Activated CD4-positive, CD25-positive, alpha-beta regulatory T cell treated with anti-CD3 and anti-CD28 coated beads, Interleukin-2, amount 50 U/mL, for 24 hours (primary cell): ENCODE data around the gene MYBPC3.

ENCODE experiments used
- ATAC-seq, 2 donors: fragments of 150-1000 bp; cut with Tn5 transposase; one replicate each; pipeline ENCODE4 v1.10.0; 2021; ENCODE audit warnings: mild to moderate bottlenecking in 1 of 2, moderate library complexity in 1 of 2

Gene MYBPC3

GRCh38 chr11:47383071-47383470, 30.6 kb upstream of the MYBPC3 start:
- ATAC-seq = no peak

DNA sequence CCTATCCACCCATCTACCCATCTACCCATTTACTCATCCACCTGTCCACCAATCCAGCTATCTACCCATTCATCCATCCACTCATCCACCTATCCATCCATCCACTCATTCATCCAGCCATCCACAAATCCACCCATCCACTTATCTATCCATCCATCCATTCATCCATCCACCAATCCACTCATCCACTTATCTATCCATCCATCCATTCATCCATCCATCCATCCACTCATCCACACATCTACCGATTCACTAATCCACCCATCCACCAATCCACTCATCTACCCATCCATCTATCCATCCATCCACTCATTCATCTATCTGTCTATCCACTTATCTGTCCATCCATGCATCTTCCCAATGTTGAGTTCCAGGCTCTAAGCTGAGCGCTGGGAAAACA, 27.6 kb upstream of the MYBPC3 start:
- no peak for ATAC-seq

DNA sequence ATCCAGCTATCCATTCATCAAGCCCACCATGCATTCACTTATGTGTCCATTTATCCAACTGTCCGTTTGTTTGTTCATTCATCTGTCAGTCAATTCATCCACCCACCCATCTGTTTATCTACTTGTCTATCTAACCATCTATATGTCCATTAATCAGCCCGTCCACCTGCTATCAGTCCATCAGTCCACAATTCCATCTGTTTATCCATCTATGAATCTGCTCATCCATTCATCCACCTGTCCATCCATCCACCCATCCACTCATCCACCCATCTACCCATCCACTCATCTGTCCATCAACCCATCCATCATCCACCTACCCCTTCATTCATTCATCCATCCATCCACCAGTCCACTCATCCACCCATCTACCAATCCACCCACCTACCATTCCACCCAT, 26.8 kb upstream of the MYBPC3 start:
- ATAC-seq = no peak

DNA sequence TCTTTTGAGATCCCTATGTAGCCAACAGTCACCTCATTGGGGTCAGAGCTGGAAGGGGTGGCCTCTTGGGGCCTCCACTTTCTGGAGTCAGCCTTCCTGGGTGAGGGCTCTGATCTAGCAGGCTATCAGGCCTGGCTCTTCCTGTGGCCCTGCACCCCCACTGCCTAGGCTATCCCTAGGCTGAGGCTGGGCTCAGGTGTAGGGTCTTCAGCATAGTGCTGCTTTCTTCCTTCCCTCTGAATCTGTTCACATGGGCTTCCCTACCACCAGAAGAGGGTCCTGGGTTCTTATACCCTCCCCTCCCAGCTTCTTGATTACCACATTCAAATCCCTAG, 26.3 kb upstream of the MYBPC3 start:
- ATAC-seq = no peak

- peak in 1 of 2 donors; percentile 14 for ATAC-seq
These were observed 25.7 kb upstream of the MYBPC3 start, which contains the start of gene SPI1 for GRCh38 chr11:47378010-47378835. TSS of gene SPI1 (minus strand) at chr11:47378547. CDS start at chr11:47378353, 194 bp downstream.

GRCh38 chr11:47377571-47378009, 25.1 kb upstream of the MYBPC3 start:
- ATAC-seq = no peak

GRCh38 chr11:47376525-47377371, 24.2 kb upstream of the MYBPC3 start:
- ATAC-seq = no peak

- no peak for ATAC-seq
These were observed 23.6 kb upstream of the MYBPC3 start for GRCh38 chr11:47376107-47376524.

DNA sequence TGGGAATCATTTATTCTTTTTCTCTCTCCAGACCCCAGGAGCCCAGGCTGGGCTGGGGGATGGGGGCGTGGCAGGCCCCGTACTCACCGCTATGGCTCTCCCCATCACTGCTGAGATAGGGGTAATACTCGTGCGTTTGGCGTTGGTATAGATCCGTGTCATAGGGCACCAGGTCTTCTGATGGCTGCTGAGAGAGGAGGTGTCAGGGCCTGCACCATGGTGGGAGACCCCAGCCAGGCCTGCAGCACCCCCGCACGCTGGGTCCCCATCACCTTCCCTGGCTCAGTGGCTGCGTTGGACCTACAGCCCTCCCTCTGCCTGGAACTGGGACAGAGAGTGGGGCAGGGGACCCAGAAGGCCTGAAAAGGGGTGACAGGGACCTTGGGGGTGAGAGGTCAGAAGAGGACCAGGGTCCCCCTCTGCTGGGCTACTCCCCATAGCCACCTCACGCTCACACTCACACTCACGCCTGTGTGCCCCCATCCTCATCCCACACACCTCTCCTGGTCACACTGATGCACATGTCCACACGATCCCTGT, 23.1 kb upstream of the MYBPC3 start:
- ATAC-seq = no peak

- no peak for ATAC-seq
These were observed 22.5 kb upstream of the MYBPC3 start for GRCh38 chr11:47375020-47375419.

- ATAC-seq = no peak
These were observed 22.2 kb upstream of the MYBPC3 start for GRCh38 chr11:47374720-47375019.

DNA sequence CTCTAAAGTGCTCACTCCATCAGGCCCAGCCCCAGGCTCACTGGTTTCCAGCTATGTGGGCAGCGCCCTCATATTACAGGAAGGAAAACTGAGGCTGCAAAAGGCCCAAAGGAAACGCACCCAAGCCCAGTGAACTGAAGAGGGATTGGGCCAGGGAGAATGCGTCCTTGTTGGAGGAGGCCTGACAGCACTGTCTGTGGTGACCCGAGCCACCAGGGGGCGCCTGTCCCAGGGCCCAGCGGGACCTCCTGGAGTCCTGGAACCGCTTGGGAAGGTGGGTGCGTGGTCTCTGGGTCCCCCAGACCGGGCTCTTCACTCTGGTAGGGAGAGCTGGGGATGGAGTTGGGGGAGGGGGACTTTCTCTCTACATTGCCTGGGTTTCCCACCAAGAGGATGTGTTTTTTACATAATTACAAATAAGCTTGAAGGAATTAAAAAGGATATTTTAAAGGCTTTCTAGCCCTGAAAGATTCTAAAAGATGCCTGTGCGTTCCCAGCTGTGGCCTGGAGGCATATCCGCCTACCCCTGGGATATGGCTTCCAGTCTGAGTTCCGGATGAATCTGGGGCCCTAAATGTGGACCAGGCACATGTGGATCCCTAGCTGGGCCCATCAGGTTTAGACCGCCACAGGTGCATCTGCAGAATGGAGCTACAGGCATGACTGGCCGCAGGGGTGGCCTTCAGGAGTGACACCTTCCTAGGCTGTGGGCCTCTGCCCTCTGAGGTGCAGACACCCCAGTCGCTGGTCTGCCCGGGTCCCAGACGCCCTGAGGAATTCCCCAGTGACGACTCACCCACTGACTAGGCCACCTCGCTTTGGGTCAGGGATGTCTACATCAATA, 21.6 kb upstream of the MYBPC3 start:
- peak; percentile 82 to 83 for ATAC-seq

- no peak for ATAC-seq
These were observed 19.9 kb upstream of the MYBPC3 start for GRCh38 chr11:47372422-47372821.

- ATAC-seq = no peak
These were observed 17.2 kb upstream of the MYBPC3 start for GRCh38 chr11:47369676-47370075.

- ATAC-seq = peak in 1 of 2 donors; percentile 48
These were observed 13.6 kb upstream of the MYBPC3 start for GRCh38 chr11:47366020-47366490.

- ATAC-seq = no peak
These were observed 8.9 kb upstream of the MYBPC3 start for GRCh38 chr11:47361419-47361818.

GRCh38 chr11:47360341-47360740, 7.8 kb upstream of the MYBPC3 start:
- no peak for ATAC-seq

GRCh38 chr11:47359586-47359985, 7.1 kb upstream of the MYBPC3 start:
- no peak for ATAC-seq

DNA sequence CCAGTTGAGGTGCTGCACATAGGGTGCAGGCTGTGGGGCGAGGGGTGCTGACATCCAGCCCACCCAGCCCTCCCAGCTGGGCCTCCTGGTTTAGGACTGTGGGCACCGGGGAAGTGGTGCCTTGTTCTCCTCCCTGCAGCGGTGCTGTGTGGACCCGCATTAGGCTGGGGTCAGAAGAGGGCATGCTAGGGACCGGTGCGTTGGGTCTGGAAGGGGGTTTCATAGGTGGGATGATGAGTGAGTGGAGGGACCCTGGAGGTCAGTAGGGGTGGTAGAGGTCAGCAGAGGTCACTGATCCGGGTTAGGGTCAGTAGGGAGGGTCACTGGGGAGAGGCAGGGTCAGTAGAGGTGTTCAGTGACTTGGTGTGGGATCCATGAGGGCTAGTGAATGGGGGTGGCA, 6.7 kb upstream of the MYBPC3 start:
- ATAC-seq = no peak

DNA sequence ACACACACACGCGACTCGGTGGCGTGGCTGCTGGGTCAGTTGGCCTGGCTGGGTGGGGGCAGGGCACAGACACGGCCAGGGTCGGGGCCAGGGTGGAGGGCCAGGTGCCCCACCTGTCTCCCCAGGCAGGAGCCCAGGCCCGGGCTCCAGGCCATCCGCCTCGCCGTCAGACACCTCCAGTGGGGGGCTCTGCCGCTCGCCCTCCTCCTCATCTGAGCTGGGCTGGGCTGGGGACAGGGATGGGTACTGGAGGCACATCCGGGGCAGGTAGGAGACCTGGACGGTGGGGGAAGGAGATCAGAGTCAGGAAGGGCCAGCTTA, 6.2 kb upstream of the MYBPC3 start:
- no peak for ATAC-seq

DNA sequence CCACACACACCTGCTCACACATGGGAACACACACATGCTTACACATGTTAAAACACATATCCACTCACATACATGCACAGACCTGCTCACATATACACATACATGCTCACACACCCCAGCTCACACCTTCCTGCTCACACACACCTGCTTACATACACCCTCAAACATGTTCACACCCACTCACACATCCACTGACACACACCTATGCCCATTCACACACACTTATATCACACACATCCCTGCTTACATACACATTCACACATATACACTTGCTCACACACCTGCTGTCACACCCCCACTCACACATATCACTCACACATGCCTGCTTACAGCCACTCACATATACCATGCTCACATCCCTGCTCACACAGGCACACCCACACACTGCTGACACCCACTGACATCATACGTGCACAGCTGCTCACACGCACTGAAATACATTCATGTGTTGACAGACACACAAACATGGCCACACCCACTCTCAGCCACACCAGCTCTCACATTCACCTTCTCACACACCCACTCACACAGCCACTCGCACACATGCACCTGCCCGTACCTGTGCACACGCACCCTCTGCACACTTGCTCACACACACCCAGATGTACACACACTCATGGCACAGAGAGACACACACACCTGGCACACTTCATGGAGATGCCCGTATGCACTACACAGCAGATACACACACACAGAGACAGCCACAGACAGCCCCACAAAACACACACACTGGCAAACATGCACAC, 5.7 kb upstream of the MYBPC3 start:
- ATAC-seq = no peak

- ATAC-seq = no peak
These were observed 4.5 kb upstream of the MYBPC3 start for GRCh38 chr11:47356998-47357329.
